Stromal cell of bone marrow (primary cell): ENCODE measurements around the gene KIF5A.

Source experiments
- DNase-seq: peaks from one replicate; pipeline ENCODE4 v3.0.0-alpha.2; 2012; ENCODE audit warnings: low read depth

KIF5A gene

GRCh38 chr12:57620245-57620935 lies 70.5 kb downstream of the KIF5A start:
- no peak for DNase-seq

DNA sequence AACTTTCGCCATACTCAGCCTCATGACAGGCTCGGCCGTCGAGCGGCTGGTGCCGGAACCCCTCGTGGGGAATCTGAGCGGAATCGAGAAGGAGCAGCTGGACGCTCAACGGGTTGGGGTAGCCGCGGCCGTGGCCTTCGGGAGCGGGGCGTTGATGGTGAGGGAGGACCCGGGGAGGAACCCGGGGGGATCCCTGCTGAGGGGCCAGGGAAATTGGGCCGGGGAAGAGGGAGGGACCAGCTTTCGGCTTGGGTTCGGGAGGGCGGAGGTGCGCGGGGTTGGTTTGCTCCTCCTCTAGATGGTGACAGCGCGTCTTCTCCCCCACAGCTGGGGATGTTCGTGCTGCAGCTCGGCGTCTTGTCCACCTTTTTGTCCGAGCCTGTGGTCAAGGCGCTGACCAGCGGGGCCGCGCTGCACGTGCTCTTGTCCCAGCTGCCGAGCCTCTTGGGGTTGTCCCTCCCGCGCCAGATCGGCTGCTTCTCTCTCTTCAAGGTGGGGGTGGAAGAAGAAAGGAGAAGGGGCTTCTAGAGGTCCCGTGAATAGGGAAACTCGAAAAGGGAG lies 71.2 kb downstream of the KIF5A start:
- no peak for DNase-seq

DNA sequence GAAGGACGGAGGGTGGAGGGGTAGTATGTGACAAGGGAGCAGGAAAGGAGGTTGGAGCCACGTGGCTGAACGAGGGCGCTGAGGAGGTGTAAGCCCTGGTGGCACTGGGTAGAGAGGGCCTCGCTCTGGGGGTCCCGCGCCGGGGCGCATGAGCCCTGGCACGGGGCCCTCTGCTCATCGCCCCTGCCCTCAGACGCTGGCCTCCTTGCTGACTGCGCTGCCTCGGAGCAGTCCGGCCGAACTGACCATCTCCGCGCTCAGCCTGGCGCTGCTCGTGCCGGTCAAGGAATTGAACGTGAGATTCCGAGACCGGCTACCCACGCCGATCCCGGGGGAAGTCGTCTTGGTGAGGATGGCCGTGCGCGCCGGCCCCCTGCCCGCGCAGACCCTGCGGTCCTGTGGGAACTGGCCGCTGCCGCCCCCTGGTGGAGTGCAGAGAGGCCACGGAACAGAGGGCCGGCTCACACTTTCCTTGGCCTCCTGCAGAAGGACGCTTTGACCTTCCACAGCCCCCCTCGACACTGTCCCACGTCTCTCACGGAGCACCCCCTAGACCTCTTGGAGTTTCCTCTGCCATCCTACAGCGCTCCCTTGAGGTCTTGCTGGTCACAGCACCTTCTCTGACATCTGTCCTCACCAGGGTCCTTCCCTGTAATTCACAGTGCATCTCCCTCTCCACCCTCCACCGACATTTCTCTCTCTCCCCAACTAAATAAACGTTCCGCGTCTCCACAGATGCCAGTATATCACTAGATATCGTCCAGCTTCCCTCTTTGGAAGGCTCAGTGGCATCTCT lies 71.9 kb downstream of the KIF5A start:
- no peak for DNase-seq

- no peak for DNase-seq
Observed at GRCh38 chr12:57622293-57623245, 72.7 kb downstream of the KIF5A start.

GRCh38 chr12:57623385-57623784 lies 73.5 kb downstream of the KIF5A start:
- DNase-seq, result no peak

GRCh38 chr12:57623811-57624390 lies 74.1 kb downstream of the KIF5A start:
- no peak for DNase-seq

DNA sequence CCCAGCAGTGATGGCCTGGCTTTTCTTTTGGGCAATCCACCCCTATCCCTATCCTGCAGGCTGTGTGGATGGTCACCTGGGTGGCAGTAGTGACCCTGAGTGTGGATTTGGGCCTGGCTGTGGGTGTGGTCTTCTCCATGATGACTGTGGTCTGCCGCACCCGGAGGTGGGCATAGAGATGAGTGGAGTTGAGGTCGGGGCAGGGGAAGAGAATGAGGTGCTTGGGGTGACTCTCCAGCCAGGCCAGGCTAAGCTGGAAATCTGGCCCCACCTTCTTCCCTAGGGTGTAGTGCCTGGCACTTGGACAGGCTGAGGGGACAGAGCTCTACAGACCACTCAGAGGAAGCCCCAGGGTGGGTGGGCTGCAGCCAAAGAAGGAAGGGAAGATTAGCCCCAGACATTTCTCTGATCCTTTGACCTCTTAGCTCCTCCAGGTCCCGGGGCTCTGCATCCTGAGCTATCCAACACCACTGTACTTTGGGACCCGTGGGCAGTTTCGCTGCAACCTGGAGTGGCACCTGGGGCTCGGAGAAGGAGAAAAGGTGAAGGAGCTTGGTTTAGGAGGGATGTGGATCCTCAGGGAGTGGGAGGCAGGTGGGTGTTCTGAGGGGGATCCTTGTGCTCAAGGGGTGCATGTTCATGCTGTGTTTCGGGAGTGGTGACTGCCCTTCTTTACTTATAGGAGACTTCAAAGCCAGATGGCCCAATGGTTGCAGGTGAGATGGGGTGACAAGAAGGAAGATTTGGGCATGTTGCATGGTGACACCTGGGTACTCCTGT lies 74.8 kb downstream of the KIF5A start:
- no peak for DNase-seq

GRCh38 chr12:57625261-57626032 lies 75.6 kb downstream of the KIF5A start:
- no peak for DNase-seq

DNA sequence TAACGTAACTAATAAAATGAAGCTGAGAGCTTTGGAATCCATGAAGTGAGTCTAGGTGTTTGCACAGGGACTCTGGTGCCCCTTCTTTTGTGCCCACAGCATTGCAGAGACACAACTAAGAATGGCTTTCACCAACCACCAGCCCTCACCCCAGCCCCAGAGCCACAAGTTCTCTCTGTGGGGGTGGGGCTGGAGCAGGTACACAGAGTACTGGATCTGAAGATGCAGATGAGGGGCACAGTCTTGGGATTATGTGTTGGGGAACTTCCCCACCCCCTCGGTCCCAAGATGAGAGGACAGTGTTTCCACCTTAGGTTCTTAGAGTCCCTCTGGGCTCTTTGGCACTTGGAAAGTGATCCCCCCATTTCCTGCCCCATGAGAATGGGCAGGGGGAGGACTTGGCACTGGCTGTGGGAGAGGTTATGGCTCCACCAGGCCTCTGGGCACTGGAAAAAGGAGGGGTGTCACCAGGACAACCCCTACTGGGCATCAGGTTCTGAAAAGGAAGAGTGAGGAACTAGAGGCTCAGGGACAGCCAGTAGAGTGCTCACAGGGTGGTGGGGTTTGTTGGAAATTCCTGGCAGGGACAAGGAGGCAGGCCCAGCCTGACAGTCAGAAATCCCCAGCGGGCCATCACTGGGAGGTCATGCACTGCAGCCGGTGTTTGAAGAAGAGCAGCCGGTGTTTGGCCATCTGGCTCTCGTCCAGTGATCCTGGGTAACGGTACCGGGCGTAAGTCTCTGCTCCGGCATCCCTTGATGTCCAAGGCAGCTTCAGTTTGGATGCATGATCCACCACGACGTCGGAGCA lies 76.5 kb downstream of the KIF5A start:
- DNase-seq, result no peak

GRCh38 chr12:57626921-57627445 lies 77.1 kb downstream of the KIF5A start:
- no peak for DNase-seq

DNA sequence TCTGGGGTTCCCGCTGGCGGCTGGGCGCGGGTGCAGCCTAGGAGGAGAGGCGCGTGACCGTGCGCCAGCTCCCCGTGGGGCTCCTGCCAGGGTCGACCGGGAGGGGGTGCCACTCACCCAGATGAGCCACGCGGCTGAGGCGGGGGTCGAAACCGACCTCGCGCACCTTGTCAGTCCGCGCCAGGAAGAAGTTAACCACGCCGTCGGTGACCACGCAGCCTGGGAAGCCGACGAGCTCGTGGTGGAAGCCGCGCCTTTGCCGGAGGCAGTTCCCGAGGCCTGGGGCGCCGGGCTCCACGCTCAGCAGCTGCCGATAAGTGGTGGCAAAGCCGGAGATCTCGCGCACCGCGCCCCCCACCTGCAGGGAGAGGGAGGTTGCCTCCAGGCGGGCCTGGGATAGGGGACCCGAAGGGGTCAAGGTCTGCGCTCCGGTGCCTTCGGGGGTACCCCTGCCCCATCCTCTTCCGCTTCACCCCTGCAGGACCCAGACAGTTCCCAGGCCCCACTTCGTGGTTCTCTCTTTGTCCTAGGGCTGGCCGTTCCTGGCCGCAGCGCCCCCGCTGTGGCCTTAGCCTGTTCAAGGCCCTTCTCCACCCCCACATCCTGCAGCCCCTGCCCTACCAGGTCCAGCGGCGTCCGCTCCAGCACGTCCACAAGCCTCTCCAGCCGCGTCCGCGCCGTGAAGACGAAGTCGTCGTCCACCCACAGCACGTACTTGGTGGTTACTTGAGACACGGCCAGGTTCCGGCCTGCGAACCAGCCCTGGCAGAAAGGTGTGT lies 77.8 kb downstream of the KIF5A start:
- DNase-seq, result no peak

GRCh38 chr12:57628280-57629191 lies 78.7 kb downstream of the KIF5A start:
- DNase-seq, result no peak

GRCh38 chr12:57629897-57630471 lies 80.1 kb downstream of the KIF5A start:
- DNase-seq, result no peak

- DNase-seq, result no peak
Observed at GRCh38 chr12:57630891-57631433, 81.1 kb downstream of the KIF5A start.

DNA sequence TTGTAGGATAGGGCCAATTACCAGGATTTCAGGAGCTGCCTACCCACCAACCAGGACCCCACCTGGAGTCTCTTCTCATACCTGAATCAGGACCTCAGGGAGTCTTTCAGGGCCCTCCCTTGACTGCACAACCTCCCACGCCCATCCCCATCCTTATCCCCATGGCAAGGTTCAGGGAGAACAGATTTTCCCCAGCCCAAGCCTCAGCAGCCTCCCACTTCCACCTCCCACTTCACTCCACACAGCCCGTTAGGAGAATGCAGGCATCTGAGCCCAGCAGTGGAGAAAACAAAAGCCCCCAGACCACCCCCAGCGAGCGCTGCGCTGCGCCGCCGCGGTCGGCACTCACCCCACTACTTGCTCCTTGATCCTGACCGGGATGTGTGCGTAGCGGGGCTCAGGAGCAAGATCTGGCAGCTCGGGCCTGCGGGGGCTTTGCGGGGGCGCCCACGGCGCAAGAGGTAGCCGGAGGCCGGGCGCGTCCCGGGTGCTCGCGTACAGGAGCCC lies 81.8 kb downstream of the KIF5A start:
- no peak for DNase-seq
